WTC11 (cell line): Measurements from ENCODE around the gene WNT3.

Source experiments
- CBFB ChIP-seq: sonication (generic); formaldehyde crosslinking; IDR thresholded peaks from 2 replicates; pipeline ENCODE4 v1.8.1; 2022; ENCODE audit warnings: mild to moderate bottlenecking, low read depth, missing genetic modification reagents
- CTCF ChIP-seq: fragments of 200-600 bp; IDR thresholded peaks from 2 replicates; pipeline ENCODE4 v1.8.0; 2022; ENCODE audit warnings: antibody characterized with exemption
- ERG ChIP-seq: fragments of 250-450 bp; sonication (Bioruptor Pico); IDR thresholded peaks from 2 replicates; pipeline ENCODE4 v1.8.0; 2021; ENCODE audit warnings: mild to moderate bottlenecking
- FOXP4 ChIP-seq: sonication (generic); formaldehyde crosslinking; IDR thresholded peaks from 2 replicates; pipeline ENCODE4 v1.8.0; 2022; ENCODE audit warnings: mild to moderate bottlenecking, missing genetic modification reagents
- OVOL2 ChIP-seq: fragments of 250-450 bp; sonication (Bioruptor Pico); IDR thresholded peaks from 2 replicates; pipeline ENCODE4 v1.9.0; 2021; ENCODE audit warnings: mild to moderate bottlenecking, borderline replicate concordance
- TEAD4 ChIP-seq: sonication (generic); formaldehyde crosslinking; IDR thresholded peaks from 2 replicates; pipeline ENCODE4 v1.8.0; 2022; ENCODE audit warnings: mild to moderate bottlenecking, missing genetic modification reagents
- ZBTB21 ChIP-seq: sonication (generic); formaldehyde crosslinking; IDR thresholded peaks from 2 replicates; pipeline ENCODE4 v1.8.1; 2023; ENCODE audit warnings: mild to moderate bottlenecking, missing genetic modification reagents, borderline replicate concordance
- ZNF232 ChIP-seq: sonication (generic); formaldehyde crosslinking; IDR thresholded peaks from 2 replicates; pipeline ENCODE4 v1.8.0; 2022; ENCODE audit warnings: mild to moderate bottlenecking, missing genetic modification reagents

GRCh38 chr17:46787478-46787877, 31.0 kb downstream of the WNT3 start:
- TF ChIP-seq CTCF (no peak), TEAD4 (CRISPR knock-in tag) (no peak), ZBTB21 (CRISPR knock-in tag) (no peak), ZNF232 (CRISPR knock-in tag) (no peak), CBFB (no peak), OVOL2 (CRISPR knock-in tag) (no peak), ERG (CRISPR knock-in tag) (no peak), FOXP4 (no peak)
